Activated CD4-positive, alpha-beta T cell treated with anti-CD3 and anti-CD28 coated beads for 24 hours (primary cell): ENCODE measurements around the gene BTBD2.
A peak's percentile ranks its signal among the peaks of the same experiment; 100 is the strongest.
"Not testable (repeated sequence)": the region's sequence is repeated elsewhere in the genome, so short reads cannot be mapped to it uniquely, and the experiment has no call there.

Experiments used
- DNase-seq, 2 donors: peaks; one replicate each; pipeline ENCODE4 v3.0.0-alpha.2; 2020; ENCODE audit warnings: low read depth in 2 of 2

Gene BTBD2

GRCh38 chr19:2014131-2014571 is 1.4 kb downstream of the BTBD2 start:
- DNase-seq, result no peak

GRCh38 chr19:2013683-2013961 is 1.9 kb downstream of the BTBD2 start:
- no peak for DNase-seq

DNA sequence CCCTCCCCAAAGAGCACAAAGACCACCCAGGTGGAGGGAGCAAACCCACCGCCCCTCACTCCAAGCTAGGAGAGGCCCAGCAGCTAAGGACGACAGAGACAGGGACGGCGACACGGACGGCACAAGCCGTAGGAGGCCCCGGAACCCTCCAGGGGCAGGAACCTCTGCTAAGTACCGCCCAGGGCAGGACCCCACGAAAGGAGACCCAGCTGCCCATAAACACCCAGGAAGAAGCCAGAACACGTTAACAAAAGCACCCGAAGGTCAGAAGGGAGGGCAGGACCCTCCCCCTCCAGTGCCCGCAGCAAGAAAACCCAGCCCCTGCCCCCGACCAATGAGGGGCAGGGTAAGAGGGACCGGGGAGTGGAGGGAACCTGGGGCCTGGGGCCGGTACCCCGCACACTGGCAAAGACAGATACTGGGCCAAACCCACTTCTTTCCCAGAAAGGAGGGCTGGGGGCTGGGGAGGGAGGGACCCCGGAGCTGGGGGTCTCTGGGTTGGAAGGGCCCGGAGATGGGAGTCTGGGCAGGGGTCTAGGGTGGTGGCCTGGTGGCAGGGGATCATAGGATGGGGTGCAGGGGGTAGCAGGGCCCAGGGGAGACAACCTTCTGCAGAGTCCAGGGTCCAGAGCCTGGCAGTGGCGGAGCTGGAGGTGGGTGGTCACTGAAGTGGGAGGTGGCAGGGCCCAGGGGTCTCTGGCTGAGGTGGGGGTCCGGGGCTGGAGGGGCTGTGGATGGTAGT is 2.4 kb downstream of the BTBD2 start:
- DNase-seq, result no peak

DNA sequence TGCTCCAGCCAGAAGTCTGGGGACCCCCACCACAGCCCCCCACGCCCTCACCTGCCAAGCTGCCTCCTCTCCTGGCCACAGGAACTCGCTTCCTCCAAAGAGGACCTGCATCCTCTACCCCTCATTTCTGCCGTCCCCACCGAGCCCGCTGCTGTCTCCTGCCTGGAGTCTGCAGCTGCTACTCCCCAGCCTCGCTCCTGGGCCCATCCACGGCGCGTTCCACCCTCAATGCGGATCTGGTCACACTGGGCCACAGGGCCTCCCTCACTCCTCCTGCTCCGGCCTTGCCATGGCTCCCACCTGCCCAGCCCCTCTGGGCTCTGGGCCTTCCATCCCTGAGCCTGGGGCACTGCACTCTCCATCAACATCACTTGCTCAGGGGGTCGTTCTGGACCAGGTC is 4.3 kb downstream of the BTBD2 start:
- no peak for DNase-seq

DNA sequence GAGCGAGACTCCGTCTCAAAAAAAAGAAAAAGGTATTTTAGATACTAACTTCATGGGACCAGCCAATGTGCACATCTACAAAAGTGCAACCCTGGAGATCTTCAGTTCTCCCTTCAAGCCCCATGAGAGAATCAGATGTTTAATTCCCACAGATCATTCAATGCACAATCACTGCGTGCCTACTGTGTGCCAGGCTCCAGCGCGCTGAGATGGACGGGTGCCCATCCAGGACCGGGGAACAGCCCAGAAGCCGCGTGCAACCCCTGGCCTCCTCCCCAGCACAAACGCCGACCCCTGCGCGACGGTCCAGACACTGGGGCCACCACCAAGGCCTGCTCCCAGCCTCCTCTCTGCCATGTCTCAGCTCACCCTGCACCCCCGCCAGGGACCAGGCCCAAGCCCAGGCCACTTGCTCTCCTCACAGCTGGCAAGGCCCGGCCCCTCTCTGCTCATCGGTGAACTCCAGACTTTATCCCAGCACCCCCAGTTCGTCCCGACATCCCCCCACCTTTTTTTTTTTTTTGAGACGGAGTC is 5.3 kb downstream of the BTBD2 start:
- DNase-seq, result no peak

DNA sequence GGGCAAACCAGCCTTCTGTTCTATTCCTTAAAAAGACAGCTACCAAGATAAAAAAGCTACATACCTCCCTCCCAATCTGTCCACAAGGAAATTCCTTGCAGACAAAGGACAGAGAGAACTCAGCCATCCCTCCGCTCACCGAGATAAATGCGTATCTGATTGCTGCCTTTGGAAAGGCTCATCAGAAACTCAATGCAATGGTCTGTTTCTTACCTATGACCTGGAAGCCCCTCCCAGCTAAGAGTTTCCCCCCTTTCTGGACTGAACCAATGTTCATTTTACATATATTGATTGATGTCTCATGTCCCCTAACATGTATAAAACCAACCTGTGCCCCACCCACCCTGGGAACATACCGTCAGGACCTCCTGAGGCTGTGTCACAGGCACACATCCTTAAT is 11.6 kb downstream of the BTBD2 start:
- DNase-seq, result no peak

DNA sequence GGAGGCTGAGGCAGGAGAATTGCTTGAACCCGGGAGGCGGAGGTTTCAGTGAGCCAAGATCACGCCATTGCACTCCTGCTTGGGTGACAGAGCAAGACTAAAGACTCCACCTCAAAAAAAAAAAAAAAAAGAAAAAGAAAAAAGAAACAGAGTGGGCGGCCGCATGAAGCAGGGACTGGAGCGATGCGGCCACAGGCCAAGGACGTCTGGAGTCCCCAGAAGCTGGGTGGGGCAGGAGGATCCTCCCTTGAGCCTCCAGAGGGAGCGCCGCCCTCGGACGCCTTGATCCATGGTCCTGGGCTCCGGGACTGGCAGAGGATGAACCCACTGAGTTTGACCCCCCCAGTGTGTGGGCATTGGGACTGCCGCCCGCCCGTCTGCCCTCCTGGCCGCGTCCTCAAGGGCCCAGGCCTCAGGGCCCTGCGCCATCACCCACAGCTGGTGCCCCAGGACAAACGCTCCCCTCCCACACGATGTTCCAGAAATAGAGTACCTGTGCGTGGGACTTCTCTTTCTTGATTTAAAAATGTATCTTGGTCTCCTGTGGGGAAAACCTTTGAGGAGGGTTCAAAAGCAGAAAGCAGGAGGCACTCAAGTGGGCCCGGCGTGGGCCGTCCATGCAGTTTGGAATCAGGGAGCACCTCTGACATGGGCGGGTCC is 15.5 kb downstream of the BTBD2 start:
- DNase-seq, result no peak

DNA sequence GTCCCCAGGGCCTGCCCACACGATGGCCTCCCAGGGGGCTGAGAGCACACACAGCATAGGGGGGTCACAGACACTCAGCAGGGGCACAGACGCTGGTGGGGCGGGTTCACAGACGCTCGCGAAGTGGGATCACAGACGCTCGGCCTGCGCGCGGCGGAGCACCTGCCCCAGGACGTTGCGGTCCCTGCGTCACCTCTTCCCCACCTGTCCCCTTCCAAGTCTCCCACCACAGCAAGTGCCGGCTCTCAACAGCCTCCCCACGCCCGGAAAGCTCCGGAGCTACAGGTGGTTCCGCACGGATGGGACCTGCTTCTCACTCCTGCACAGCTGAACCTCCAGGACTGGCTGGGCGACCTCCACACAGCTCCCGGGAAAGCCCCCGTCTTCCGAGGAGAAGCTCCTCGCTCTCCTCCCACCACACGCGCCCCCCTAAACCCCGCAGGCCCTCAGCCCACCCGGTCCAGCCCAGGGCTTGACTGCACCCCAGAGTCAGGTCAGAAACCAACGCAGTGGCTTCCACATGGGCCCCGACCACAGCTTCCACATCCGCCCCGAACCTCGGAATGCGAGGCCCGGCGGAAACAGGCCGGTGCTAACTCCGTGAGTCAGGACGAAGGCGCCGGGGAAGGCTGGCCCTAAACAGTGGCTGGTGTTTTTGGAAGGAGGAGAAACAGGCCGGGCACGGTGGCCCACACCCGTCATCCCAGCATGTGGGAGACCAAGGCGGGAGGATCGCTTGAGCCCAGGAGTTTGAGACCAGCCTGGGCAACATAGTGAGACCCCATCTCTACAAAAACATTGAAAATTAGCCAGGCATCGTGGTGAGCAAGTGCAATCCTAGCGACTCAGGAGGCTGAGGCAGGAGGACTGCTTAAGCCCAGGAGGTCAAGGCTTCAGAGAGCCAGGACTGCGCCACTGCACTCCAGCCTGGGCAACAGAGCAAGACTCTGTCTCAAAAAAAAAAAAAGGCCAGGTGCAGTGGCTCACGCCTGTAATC is 16.5 kb downstream of the BTBD2 start:
- DNase-seq, result no peak

GRCh38 chr19:1997353-1998233 is 17.9 kb downstream of the BTBD2 start:
- no peak for DNase-seq

- peak in 1 of 2 donors; percentile 29 for DNase-seq
These were observed 22.7 kb downstream of the BTBD2 start for GRCh38 chr19:1992759-1993260.

DNA sequence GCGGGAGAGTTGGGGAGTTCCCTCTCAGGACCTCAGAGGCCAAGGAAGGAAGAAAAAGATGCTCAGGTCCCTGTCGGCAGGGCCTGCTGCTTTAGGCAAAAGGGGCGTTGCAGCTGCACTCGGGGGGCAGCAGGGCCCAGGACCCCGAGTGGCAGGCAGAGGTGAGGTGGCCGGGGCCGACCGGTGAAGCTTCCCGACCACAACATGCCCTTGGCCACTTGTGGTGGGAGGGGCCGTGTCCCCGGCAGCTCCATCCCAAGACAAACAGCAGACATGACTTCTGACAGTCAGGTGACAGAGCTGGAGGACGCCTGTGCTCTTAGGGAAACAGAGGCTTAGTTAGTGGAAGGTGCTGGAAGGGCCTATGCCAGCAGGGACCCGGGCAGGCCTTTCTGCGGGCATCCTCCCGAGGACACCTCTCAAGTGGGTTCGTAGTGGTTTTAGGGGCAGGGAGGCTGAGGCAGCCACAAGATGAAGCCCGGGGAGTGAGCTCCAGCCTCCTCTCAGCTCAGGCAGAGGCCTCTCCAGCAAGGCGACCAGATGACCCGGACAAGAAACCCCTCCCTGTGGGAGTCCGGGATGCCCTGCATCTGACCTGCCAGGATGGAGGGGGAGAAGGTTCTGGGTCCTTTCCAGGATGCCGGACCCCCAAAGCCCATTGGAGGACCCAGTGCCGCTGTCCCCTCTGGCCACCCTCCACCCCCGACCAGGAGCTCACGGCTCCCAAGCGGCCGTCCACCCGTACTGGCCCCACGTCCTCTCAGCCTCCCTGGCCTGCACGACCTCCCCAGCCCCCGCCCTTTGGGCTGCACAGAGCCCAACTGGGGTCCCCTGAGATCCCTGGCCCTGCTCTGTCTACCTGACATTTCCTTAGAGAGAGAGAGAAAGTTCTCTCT is 24.2 kb downstream of the BTBD2 start:
- no peak for DNase-seq

GRCh38 chr19:1990230-1991017 is 25.1 kb downstream of the BTBD2 start:
- DNase-seq, result no peak

DNA sequence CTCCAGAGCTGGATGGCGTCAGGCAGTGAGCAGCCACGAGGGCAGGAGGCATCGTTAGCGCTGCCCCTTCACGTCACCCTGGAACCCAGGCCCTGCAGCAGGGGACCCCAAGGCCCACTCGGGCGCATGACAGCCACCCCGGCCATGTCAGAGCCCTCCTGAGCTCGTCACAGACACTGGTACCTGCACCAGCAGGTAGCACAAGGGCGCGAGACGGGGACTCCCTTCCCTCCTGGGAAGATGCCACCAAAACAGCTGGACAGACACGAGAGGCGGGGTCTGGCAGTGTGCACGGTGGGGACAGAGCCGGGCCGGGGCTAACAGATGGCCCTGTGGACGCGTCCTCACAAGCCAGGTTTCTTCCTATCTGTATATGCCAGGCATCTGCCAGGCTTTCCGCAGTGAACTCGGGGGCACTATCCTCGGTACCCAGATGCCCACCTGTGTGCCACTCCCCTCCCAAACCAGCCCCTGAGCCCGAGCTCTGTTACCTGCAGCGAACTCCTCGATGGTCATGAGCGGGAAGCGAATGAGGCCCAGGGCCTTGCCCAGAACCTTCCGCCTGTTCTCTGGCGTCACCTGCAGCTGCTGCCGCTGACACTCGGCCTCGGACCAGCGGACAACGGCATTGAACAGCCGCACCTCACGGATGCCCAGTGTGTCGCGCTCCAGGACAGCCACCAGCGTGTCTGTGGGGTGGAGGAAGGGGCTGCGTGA is 25.8 kb downstream of the BTBD2 start:
- no peak for DNase-seq

DNA sequence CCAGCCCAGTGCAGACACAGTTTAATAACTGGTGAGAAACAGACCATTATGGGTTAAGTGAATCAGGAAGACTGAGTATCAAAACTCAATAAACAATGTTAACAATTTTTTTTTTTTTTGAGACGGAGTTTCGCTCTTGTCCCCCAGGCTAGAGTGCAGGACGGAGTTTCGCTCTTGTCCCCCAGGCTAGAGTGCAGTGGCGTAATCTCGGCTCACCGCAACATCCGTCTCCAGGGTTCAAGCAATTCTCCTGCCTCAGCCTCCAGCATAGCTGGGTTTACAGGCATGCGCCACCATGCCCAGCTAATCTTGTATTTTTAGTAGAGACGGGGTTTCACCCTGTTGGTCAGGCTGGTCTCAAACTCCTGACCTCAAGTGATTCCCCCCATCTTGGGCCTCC is 27.1 kb downstream of the BTBD2 start:
- DNase-seq, result not testable (repeated sequence)

DNA sequence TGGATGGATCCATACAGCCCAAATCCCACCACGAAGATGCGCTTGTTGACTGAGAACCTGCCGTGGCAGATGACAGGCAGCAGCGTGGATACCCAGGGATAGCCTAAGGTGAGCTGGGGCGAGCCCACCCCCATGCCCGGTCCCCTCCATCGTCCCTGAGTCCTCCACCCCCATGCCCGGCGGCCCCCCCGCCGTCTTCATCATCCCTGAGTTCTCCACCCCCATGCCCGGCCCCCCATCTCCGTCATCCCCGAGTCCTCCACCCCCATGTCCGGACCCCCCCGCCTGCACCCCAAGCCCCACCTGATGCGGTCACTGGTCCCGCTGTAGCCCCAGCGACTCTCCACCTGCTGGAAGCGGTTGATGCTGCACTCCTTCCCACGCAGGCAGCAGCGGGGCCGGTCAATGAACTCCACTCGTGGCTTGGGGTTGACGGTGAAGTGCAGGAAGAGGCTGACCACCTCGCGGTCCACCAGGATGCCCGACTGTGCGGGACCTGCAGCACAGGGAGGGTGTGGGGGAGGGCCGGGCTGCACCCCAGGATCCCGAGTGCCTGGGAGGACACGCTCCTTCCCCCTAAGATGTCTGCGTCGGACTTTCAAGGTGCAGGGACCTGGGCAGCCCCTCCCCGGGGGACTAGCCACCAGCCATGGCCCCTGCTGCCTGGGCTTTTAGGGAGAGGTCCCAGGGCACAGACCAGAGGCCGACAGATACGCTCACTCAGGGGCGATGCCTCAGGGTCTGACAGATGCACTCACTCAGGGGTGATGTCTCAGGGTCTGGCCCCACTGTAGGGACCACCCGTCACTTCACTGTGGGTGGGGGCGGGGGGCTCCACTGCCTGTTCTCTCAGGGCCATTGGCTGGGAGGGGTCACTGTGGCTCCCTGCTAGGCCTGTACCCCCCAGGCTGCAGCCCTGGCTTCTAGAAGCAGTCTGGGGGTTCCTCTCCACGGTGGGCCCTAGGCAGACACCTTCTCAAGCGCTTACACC is 28.0 kb downstream of the BTBD2 start:
- DNase-seq, result no peak

DNA sequence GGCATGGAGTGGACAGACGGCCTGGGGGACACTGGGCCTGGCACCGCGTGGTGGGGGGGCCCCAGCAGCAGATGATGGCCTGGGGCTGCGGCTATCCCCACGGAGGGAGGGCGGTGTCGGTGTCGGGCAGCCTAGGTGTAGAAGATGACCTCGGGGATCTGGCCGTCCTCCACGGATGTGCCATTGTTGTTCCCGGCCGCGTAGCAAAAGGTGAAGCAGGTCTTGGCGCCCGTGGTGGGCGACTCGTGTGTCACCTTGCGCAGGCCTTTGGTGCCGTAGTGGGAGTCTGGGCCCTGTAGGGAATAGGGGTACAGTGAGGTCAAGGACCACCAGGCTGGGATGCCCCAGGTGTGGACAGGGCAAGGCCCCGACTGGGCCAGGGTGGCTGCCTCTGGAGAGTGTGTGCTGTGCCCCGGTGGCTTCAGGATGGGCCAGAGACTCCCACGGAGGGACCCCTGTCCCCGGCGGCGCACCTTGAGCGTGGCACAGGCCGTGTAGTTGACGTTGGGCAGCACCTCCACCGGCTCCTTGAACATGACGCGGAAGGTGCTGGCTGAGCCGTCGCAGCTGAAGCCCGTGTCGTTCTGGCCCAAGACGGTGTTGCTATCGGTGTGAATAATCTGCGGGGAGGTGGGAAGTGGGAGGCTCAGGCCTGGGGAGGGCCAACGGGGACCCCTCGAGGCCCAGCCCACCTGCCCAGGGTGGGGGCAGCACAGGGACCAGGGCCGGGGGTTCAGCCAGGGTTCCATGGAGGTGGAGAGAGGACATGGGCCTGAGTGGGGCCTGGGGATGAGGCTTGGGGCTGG is 29.0 kb downstream of the BTBD2 start:
- no peak for DNase-seq
